ENCODE data around the gene FLNC.

GRCh38 chr7:128868624-128869137 lies 38.5 kb downstream of the FLNC start:
- no peak for TF ChIP-seq POLR2A (IDR thresholded peaks at IDR 0.05)
- TF ChIP-seq CTCF (IDR thresholded peaks at IDR 0.05), result no peak
